Gastroesophageal sphincter (tissue), 4 donors: ENCODE measurements around the gene ZNF610. TPM values are rescaled to one million over a fixed set of nuclear protein-coding genes. Genes with fewer than 3 reads are reported as not detected.

ENCODE experiments used
- ATAC-seq: fragments of 150-250 bp; one replicate; pipeline ENCODE4 v1.9.1; 2016; ENCODE audit warnings: mild to moderate bottlenecking, moderate library complexity
- H3K27ac ChIP-seq, 4 donors: fragments of 200-600 bp; sonication (generic) in 3 of 4; 1 replicate in 3 of 4; 2 replicates in 1 of 4; pipeline ENCODE4 v1.5.1; 2016 to 2019
- H3K27me3 ChIP-seq: fragments of 200-600 bp; sonication (generic); one replicate; pipeline ENCODE4 v1.5.1; 2019
- H3K36me3 ChIP-seq, 2 donors: fragments of 200-600 bp; sonication (generic); one replicate each; pipeline ENCODE4 v1.5.1; 2019; ENCODE audit warnings: control low read depth in 1 of 2
- H3K4me1 ChIP-seq, 3 donors: fragments of 200-600 bp; sonication (generic); 1 replicate in 2 of 3; 2 replicates in 1 of 3; pipeline ENCODE4 v1.5.1; 2016 to 2019; ENCODE audit warnings: control low read depth in 2 of 3
- H3K4me3 ChIP-seq, 2 donors: fragments of 200-600 bp; sonication (generic); one replicate each; pipeline ENCODE4 v1.5.1; 2019; ENCODE audit warnings: mild to moderate bottlenecking in 1 of 2, moderate library complexity in 1 of 2
- H3K9me3 ChIP-seq, 3 donors: fragments of 200-600 bp; sonication (generic); one replicate each; pipeline ENCODE4 v1.5.1; 2017 to 2019; ENCODE audit warnings: control low read depth in 2 of 3
- EP300 ChIP-seq: sonication (generic); formaldehyde crosslinking; IDR thresholded peaks from one replicate; pipeline ENCODE4 v1.6.1; 2017; ENCODE audit warnings: antibody characterized with exemption, mild to moderate bottlenecking
- POLR2A ChIP-seq, 2 donors: fragments of 450-650 bp; IDR thresholded peaks; one replicate each; pipeline ENCODE4 v1.6.1; 2017; ENCODE audit warnings: antibody characterized with exemption in 2 of 2, mild to moderate bottlenecking in 2 of 2, moderate library complexity in 1 of 2
- POLR2AphosphoS5 ChIP-seq: sonication (generic); formaldehyde crosslinking; IDR thresholded peaks from one replicate; pipeline ENCODE4 v1.6.1; 2017; ENCODE audit warnings: antibody characterized with exemption
- WGBS, 2 donors: methylation state at CpG; one replicate each; pipeline ENCODE4 v1.1.5; 2018; ENCODE audit warnings: low coverage in 1 of 2; 5-methylcytosine and 5-hydroxymethylcytosine counted together
- small RNA-seq, 4 donors: library from RNA; depleted of rRNA; stranded (forward); fragments of <200 nt; gene quantifications; one replicate each; pipeline ENCODE3, GENCODE V24; 2016
- total RNA-seq, 4 donors: library from RNA; depleted of rRNA; stranded (reverse); fragments of >200 nt; gene quantifications; one replicate each; pipeline ENCODE4 v1.1.0, GENCODE V29; 2016
- TF ChIP-seq, protein P1 (sequence below), 4 experiments: fragments of 200-600 bp in 2 of 4; fragments of 450-650 bp in 2 of 4; sonication (generic) in 1 of 4; IDR thresholded peaks; one replicate each; pipeline ENCODE4 v1.5.1; 2017 to 2019; ENCODE audit warnings: antibody characterized with exemption in 4 of 4, mild to moderate bottlenecking in 2 of 4, moderate library complexity in 2 of 4

The ZNF610 gene
- total RNA-seq, 4 donors from 2014 or later, result 1.7 to 4.7 (median 2.9) TPM

GRCh38 chr19:52391135-52391534 is 55.1 kb downstream of the ZNF610 start:
- no peak for TF ChIP-seq EP300
- Histone ChIP-seq H3K36me3 (peaks cover 0 to 83% of the 10 kb centered on the region in 2 donors), H3K9me3 (peaks cover 0 to 82% (median 2%) of the 10 kb centered on the region in 3 donors)

DNA sequence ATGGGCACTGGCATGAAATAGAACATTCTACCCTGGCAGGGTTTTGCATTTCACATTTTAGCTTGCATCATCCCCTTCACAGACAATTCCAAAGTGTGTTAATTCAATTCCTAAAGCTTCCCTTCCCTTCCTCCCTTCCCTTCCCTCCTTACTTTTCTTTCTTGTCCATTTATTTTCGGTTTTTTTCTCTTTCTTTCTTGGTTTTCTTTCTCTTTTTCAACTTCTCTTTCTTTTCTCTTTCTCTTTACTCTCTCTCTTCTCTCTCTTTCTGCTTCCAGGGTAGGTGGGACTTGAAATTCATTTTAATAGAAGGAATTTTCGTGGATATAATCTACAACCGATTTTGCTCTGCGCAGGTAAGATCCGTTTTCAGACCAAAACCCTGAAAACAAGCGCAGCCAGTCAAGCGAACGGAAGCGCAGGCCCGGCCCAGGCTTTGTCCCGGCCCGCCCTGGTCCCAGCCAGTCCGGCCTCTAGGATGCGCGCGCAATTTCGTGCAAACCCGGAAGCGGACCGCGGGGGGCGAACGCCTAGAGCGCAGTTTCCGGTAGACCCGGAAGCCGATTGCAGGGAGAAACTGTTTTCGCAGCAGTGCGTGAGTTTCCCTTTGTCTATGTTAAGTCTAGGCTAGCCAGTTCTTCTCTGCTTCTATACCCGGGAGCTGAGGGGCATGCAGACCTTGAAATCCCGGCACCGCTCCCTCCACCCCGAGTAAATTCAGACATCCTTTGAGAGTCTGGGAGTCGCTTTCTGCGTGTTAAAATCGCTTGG is 61.5 kb downstream of the ZNF610 start, which contains the start of gene ZNF528:
Gene ZNF528, plus strand, starts transcription at position 540 of the 771 bp plus-strand sequence. CDS start 4,165 bp downstream, outside the sequence.
- peaks cover 0 to 23% (median 0%) of the 10 kb centered on the region in 3 donors for H3K4me1 ChIP-seq
- H3K27me3 ChIP-seq, result no peaks in the 10 kb centered on the region
- H3K36me3 ChIP-seq, result peaks cover 0 to 71% of the 10 kb centered on the region in 2 donors
- peaks cover 0 to 35% (median 0%) of the 10 kb centered on the region in 3 donors for H3K9me3 ChIP-seq
- peak within 1 kb of the TSS; percentile 82 to 96 for H3K4me3 ChIP-seq
- WGBS, 2 donors, result 0 to 1% methylated on average over 1 to 20 of the region's 36 CpGs
- TF ChIP-seq POLR2AphosphoS5, result peak; percentile 94
- TF ChIP-seq POLR2A (IDR thresholded peaks at IDR 0.05), result peak; percentile 54 to 76
- no peak for TF ChIP-seq EP300
- TF ChIP-seq, protein P1, sequence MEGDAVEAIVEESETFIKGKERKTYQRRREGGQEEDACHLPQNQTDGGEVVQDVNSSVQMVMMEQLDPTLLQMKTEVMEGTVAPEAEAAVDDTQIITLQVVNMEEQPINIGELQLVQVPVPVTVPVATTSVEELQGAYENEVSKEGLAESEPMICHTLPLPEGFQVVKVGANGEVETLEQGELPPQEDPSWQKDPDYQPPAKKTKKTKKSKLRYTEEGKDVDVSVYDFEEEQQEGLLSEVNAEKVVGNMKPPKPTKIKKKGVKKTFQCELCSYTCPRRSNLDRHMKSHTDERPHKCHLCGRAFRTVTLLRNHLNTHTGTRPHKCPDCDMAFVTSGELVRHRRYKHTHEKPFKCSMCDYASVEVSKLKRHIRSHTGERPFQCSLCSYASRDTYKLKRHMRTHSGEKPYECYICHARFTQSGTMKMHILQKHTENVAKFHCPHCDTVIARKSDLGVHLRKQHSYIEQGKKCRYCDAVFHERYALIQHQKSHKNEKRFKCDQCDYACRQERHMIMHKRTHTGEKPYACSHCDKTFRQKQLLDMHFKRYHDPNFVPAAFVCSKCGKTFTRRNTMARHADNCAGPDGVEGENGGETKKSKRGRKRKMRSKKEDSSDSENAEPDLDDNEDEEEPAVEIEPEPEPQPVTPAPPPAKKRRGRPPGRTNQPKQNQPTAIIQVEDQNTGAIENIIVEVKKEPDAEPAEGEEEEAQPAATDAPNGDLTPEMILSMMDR (IDR thresholded peaks at IDR 0.05), result no peak
- ATAC-seq, result peak; percentile 99
- H3K27ac ChIP-seq, result peak within 1 kb of the TSS; percentile 26 to 85 (median 75)

More at GRCh38 chr19:52391135-52391534, 55.1 kb downstream of the ZNF610 start:
- H3K4me3 ChIP-seq, result no peak overlapping the region
- H3K27me3 ChIP-seq, result no peaks in the 10 kb centered on the region
- H3K4me1 ChIP-seq, result no peaks in the 10 kb centered on the region
- no peak for ATAC-seq
- 18% methylated on average over 1 of the region's 1 CpG; no CpG with 5 or more reads in 1 of the 2 donors for WGBS, 2 donors
- no peak overlapping the region for H3K27ac ChIP-seq

GRCh38 chr19:52398081-52398441 is 62.0 kb downstream of the ZNF610 start:
- H3K9me3 ChIP-seq, result peaks cover 0 to 30% (median 0%) of the 10 kb centered on the region in 3 donors
- peak overlapping the region; percentile 82 to 96 for H3K4me3 ChIP-seq
- peaks cover 0 to 23% (median 0%) of the 10 kb centered on the region in 3 donors for H3K4me1 ChIP-seq
- 3 to 7% methylated on average over 12 to 13 of the region's 14 CpGs for WGBS, 2 donors
- H3K27ac ChIP-seq, result peak overlapping the region; percentile 26 to 85 (median 75)
- H3K27me3 ChIP-seq, result no peaks in the 10 kb centered on the region
- H3K36me3 ChIP-seq, result peaks cover 0 to 71% of the 10 kb centered on the region in 2 donors
- TF ChIP-seq POLR2A (IDR thresholded peaks at IDR 0.05) (no peak), POLR2AphosphoS5 (no peak), EP300 (no peak)
- TF ChIP-seq, protein P1 (IDR thresholded peaks at IDR 0.05), result no peak
- ATAC-seq, result no peak

DNA sequence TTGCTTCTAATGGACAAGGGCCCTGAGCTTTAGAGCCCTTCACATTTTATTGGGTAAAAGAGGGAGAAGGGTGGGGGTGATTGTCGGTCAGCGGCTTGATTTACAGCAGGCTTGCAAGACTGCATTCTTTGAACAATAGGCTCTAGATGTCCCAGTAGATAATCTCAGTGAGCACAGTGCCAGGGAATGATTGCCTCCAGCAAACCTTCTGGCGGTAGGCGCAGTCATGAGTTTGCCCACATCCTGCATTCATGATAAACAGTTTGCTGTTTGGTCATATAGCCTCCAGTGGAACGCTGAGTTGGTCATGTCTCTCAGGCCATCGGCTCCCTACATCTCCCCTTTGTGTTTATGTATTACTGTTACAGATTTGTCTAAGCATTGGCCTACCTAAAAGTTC is 74.2 kb downstream of the ZNF610 start:
- no peaks in the 10 kb centered on the region for H3K27me3 ChIP-seq

GRCh38 chr19:52415711-52416110 is 79.7 kb downstream of the ZNF610 start:
- Histone ChIP-seq H3K4me1 (no peaks in the 10 kb centered on the region), H3K36me3 (peaks cover 2 to 51% of the 10 kb centered on the region in 2 donors), H3K4me3 (no peak overlapping the region), H3K27me3 (no peaks in the 10 kb centered on the region), H3K27ac (no peak overlapping the region), H3K9me3 (peaks cover 4 to 100% (median 15%) of the 10 kb centered on the region in 3 donors)
- ATAC-seq, result no peak
- 95 to 99% methylated on average over 5 of the region's 5 CpGs for WGBS, 2 donors
- TF ChIP-seq POLR2A (IDR thresholded peaks at IDR 0.05) (no peak), EP300 (no peak), POLR2AphosphoS5 (no peak)
- TF ChIP-seq, protein P1 (IDR thresholded peaks at IDR 0.05), result no peak

More for the DNA sequence above, 74.2 kb downstream of the ZNF610 start:
- WGBS, 2 donors, result 93 to 94% methylated on average over 3 to 5 of the region's 6 CpGs
- TF ChIP-seq EP300, result no peak
- no peak for TF ChIP-seq POLR2AphosphoS5
- TF ChIP-seq POLR2A (IDR thresholded peaks at IDR 0.05), result no peak
- TF ChIP-seq, protein P1 (IDR thresholded peaks at IDR 0.05), result no peak
- Histone ChIP-seq H3K9me3 (peaks cover 2 to 100% (median 4%) of the 10 kb centered on the region in 3 donors), H3K27ac (no peak overlapping the region), H3K36me3 (peaks cover 12 to 100% of the 10 kb centered on the region in 2 donors), H3K4me1 (no peaks in the 10 kb centered on the region), H3K4me3 (no peak overlapping the region)
- ATAC-seq, result no peak

Small RNA genes within 50 kb of the gene (small RNA-seq; reads per million reads assigned to genes)
- 0 reads per million in 4 donors for gene AC010332.1

Other genes with a start within 250 kb of the ZNF610 start
- gene ZNF841, start 240.5 kb upstream of the ZNF610 start, total RNA-seq, result 10 to 100 TPM; 12.6 to 26.3 (median 15.9) TPM
- 10 to 100 TPM in 1 of 4 donors, 1 to 10 TPM in 3; 4.0 to 11.2 (median 5.8) TPM for gene ZNF616, start 196.3 kb upstream of the ZNF610 start, total RNA-seq
- 10 to 100 TPM in 2 of 4 donors, 1 to 10 TPM in 2; 5.7 to 27.9 (median 12.6) TPM for gene ZNF836, start 164.6 kb upstream of the ZNF610 start, total RNA-seq
- 100 to 1,000 TPM; 177 to 286 (median 190) TPM for gene PPP2R1A, start 146.2 kb upstream of the ZNF610 start, total RNA-seq
- gene ZNF766, start 66.7 kb upstream of the ZNF610 start, total RNA-seq, result 10 to 100 TPM in 2 of 4 donors, 1 to 10 TPM in 2; 10.0 to 16.9 (median 10.3) TPM
- gene ZNF480, start 39.1 kb upstream of the ZNF610 start, total RNA-seq, result 10 to 100 TPM in 2 of 4 donors, 1 to 10 TPM in 2; 7.2 to 13.9 (median 9.3) TPM
- gene ZNF880, start 33.7 kb downstream of the ZNF610 start, total RNA-seq, result 10 to 100 TPM; 16.0 to 29.5 (median 27.6) TPM
- 10 to 100 TPM; 12.1 to 52.1 (median 23.5) TPM for gene ZNF528, start 61.6 kb downstream of the ZNF610 start, total RNA-seq
- under 1 TPM in 3 of 4 donors, not detected in 1; 0.22 to 0.66 (median 0.31) TPM for gene ZNF534, start 92.9 kb downstream of the ZNF610 start, total RNA-seq
- 1 to 10 TPM; 1.1 to 4.2 (median 2.0) TPM for gene ZNF578, start 117.3 kb downstream of the ZNF610 start, total RNA-seq
- gene ZNF808, start 191.4 kb downstream of the ZNF610 start, total RNA-seq, result 10 to 100 TPM; 13.1 to 33.2 (median 22.2) TPM
- gene ZNF701, start 234.0 kb downstream of the ZNF610 start, total RNA-seq, result 10 to 100 TPM; 10.8 to 16.8 (median 11.8) TPM